WI38 (cell line): ENCODE data around the gene TMIGD3.

Experiments
- H3K4me3 ChIP-seq: 2 replicates; pipeline ENCODE4 v1.5.1; 2011; ENCODE audit warnings: low read depth, mild to moderate bottlenecking, control low read depth, low read length
- CTCF ChIP-seq: IDR thresholded peaks from 2 replicates; pipeline ENCODE4 v1.5.1; 2012; ENCODE audit warnings: low read depth, mild to moderate bottlenecking, control low read depth, low read length

TMIGD3 gene

GRCh38 chr1:111436726-111437125 lies 66.7 kb downstream of the TMIGD3 start:
- no peak for TF ChIP-seq CTCF
- no peak overlapping the region for H3K4me3 ChIP-seq
